VCaP (cell line): ENCODE data around the gene SLC39A7.
A peak's percentile ranks its signal among the peaks of the same experiment; 100 is the strongest.

ENCODE experiments used
- H3K27ac ChIP-seq: fragments of 450-650 bp; 2 replicates; pipeline ENCODE4 v1.5.1; 2017
- TF ChIP-seq, protein P1 (sequence below): fragments of 450-650 bp; conservative IDR thresholded peaks from 2 replicates; pipeline ENCODE4 v1.5.1; 2017; ENCODE audit warnings: mild to moderate bottlenecking, moderate library complexity

SLC39A7 gene

DNA sequence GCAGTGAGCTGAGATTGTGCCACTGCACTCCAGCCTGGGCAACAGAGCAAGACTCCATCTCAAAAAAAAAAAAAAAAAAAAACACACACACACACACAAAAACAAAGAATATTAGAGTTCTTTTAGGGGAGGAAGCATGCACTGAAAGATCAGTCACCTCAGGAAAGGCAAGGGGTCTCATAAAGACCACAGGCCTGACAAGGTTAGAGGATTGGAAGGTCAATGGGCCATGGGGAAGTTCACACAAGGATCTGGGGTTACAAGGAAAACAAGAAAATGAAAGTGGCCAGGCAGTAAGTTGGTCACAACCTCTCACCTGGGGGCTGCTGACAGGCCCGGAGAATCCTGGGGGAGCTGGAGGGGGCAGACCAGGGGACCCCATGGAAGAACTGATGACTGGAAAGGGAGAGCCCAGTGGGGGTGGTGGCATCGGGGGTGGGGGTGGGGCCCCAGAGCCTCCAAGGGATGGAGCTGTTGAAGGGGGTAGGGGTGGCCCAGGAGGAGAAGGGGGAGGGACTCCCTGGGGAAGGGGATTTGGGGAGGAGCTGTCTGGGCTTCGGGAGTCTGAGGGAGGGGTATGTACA lies 1.7 kb upstream of the SLC39A7 start:
- TF ChIP-seq, protein P1, sequence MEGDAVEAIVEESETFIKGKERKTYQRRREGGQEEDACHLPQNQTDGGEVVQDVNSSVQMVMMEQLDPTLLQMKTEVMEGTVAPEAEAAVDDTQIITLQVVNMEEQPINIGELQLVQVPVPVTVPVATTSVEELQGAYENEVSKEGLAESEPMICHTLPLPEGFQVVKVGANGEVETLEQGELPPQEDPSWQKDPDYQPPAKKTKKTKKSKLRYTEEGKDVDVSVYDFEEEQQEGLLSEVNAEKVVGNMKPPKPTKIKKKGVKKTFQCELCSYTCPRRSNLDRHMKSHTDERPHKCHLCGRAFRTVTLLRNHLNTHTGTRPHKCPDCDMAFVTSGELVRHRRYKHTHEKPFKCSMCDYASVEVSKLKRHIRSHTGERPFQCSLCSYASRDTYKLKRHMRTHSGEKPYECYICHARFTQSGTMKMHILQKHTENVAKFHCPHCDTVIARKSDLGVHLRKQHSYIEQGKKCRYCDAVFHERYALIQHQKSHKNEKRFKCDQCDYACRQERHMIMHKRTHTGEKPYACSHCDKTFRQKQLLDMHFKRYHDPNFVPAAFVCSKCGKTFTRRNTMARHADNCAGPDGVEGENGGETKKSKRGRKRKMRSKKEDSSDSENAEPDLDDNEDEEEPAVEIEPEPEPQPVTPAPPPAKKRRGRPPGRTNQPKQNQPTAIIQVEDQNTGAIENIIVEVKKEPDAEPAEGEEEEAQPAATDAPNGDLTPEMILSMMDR, result no peak
- peak overlapping the region; percentile 99 for H3K27ac ChIP-seq

DNA sequence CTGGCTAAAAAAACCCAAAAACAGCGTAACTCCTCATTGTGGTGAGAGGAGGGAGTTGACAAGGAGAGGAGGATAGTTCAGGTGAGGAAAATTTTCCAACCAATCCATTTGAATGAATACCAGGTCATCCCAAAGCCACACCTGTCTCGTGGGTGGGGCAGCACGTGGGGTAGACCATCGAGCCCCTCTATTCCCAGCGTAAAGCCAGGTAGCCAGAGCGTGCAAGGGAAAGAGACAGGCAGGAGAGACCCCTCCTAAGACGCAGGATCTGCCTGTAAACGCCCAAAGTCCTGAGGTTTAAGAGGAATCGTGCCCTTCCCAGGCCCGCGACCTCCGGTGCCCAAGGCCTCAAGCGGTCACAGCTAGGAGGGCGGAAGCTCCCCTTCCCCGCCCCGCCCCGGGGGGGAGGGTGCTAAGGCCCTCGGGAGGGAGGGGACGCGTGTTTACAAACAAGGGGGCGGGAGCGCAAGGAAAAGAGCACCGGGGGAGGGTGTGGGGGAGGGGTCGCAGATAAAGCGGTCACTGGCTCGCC lies 914 bp upstream of the SLC39A7 start:
- TF ChIP-seq, protein P1, result no peak; the same call in 1 of the 2 replicates
- H3K27ac ChIP-seq, result peak overlapping the region; percentile 99

DNA sequence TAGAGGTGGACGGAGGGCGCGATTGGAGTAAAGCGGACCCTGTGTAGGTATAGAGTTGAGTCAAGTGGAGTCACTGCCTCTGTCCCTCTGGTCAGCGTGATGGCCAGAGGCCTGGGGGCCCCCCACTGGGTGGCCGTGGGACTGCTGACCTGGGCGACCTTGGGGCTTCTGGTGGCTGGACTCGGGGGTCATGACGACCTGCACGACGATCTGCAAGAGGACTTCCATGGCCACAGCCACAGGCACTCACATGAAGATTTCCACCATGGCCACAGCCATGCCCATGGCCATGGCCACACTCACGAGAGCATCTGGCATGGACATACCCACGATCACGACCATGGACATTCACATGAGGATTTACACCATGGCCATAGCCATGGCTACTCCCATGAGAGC lies 479 bp downstream of the SLC39A7 start:
- peak overlapping the region; percentile 99 for H3K27ac ChIP-seq
- TF ChIP-seq, protein P1, result peak; percentile 19; the same call in 1 of the 2 replicates

DNA sequence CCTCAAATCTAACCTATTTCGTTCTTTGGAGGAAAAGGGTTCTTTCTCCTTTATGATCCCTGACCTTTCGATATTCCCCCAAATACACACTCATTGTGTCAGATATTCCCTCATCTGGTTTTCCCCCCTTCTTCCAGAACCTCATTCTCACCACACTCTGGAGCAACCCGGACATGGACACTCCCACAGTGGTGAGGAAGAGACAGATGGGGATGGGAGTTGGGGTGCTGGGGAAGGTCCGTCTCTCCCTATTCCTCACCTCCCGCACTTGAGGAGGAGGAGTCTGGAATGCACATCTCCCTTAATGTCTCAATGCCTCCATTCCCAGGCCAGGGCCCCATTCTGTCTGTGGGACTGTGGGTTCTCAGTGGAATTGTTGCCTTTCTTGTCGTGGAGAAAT lies 1.3 kb downstream of the SLC39A7 start:
- TF ChIP-seq, protein P1, result no peak
- peak overlapping the region; percentile 99 for H3K27ac ChIP-seq

DNA sequence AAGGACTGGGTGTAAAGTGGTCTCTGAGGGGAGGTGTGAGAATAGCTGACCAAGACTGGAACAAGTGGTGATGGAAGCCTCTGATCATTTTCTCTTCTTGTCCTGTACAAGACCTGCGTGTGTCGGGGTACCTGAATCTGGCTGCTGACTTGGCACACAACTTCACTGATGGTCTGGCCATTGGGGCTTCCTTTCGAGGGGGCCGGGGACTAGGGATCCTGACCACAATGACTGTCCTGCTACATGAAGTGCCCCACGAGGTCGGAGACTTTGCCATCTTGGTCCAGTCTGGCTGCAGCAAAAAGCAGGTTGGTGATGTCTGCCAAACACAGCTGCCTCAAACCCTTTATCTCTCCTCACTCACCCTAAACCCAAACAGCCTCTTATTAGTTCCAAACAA lies 2.1 kb downstream of the SLC39A7 start:
- no peak overlapping the region; the same call in 1 of the 2 replicates for H3K27ac ChIP-seq
- TF ChIP-seq, protein P1, result no peak

DNA sequence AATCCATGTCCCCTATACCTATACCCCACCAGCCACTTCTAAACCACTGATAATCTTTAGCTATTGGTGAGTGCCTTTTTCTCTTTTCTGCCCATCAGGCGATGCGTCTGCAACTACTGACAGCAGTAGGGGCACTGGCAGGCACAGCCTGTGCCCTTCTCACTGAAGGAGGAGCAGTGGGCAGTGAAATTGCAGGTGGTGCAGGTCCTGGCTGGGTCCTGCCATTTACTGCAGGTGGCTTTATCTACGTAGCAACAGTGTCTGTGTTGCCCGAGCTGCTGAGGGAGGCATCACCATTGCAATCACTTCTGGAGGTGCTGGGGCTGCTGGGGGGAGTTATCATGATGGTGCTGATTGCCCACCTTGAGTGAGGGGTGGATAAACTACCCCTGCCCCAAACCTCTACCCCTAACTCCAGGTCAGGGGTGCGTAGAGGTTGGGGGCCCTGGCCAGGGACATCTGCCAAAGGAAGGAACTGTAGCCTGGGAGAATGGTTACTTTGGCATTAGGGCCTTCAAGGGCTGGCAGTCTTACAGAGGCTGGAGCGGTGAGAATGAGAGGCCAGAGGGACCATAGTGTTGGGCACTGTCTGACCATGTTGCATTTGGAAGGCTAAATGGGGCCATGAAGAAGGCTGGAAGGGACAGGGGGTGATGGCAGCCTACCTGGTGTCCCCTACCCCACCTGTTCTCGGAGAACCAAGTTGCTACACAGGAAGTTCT lies 2.9 kb downstream of the SLC39A7 start:
- TF ChIP-seq, protein P1, result no peak
- peak overlapping the region; percentile 71; the same call in 1 of the 2 replicates for H3K27ac ChIP-seq

DNA sequence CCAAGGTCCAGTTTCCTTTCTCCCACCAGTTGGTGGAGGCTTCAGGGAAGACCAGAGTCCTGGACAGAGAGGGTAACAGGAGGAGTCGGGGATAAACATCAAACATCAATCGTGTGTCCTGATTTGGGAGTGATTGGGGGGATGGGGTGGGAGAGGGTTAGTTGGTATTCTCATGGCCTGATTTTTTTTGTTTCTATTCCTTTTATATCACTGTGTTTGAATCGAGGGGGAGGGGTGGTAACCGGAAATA lies 3.4 kb downstream of the SLC39A7 start:
- peak overlapping the region; percentile 71; the same call in 1 of the 2 replicates for H3K27ac ChIP-seq
- TF ChIP-seq, protein P1, result no peak
